WTC11 (cell line): ENCODE data around the gene IDUA.

Experiments used
- ZNF138 ChIP-seq: sonication (generic); formaldehyde crosslinking; conservative IDR thresholded peaks from 2 replicates; pipeline ENCODE4 v1.8.1; 2022; ENCODE audit warnings: mild to moderate bottlenecking, moderate library complexity, missing genetic modification reagents
- TF ChIP-seq, protein P1 (sequence below): fragments of 200-600 bp; IDR thresholded peaks from 2 replicates; pipeline ENCODE4 v1.8.0; 2022; ENCODE audit warnings: antibody characterized with exemption

DNA sequence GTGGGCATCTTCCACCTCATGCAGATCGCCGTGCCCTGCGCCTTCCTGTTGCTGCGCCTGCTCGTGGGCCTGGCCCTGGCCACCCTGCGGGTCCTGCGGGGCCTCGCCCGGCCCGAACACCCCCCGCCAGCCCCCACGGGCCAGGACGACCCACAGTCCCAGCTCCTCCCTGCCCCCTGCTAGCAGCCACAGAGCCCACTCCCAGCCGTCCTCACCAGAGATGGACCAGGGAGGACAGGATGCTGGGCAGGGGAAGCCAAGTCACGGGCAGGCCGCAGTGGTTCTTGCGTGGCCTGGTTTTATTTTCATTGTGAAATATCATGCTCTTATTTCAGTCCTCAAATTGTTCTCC is 28.6 kb upstream of the IDUA start:
- no peak for TF ChIP-seq ZNF138
- TF ChIP-seq, protein P1, sequence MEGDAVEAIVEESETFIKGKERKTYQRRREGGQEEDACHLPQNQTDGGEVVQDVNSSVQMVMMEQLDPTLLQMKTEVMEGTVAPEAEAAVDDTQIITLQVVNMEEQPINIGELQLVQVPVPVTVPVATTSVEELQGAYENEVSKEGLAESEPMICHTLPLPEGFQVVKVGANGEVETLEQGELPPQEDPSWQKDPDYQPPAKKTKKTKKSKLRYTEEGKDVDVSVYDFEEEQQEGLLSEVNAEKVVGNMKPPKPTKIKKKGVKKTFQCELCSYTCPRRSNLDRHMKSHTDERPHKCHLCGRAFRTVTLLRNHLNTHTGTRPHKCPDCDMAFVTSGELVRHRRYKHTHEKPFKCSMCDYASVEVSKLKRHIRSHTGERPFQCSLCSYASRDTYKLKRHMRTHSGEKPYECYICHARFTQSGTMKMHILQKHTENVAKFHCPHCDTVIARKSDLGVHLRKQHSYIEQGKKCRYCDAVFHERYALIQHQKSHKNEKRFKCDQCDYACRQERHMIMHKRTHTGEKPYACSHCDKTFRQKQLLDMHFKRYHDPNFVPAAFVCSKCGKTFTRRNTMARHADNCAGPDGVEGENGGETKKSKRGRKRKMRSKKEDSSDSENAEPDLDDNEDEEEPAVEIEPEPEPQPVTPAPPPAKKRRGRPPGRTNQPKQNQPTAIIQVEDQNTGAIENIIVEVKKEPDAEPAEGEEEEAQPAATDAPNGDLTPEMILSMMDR = no peak
